Measurements from ENCODE around the gene AGPAT2. TPM values are rescaled to one million over a fixed set of nuclear protein-coding genes. Genes with fewer than 3 reads are reported as not detected.

Gene AGPAT2
- total and polyA plus RNA-seq, 2 of the 4 experiments (the other 2 are of a cell fraction): 16.1 to 39.5 TPM

DNA sequence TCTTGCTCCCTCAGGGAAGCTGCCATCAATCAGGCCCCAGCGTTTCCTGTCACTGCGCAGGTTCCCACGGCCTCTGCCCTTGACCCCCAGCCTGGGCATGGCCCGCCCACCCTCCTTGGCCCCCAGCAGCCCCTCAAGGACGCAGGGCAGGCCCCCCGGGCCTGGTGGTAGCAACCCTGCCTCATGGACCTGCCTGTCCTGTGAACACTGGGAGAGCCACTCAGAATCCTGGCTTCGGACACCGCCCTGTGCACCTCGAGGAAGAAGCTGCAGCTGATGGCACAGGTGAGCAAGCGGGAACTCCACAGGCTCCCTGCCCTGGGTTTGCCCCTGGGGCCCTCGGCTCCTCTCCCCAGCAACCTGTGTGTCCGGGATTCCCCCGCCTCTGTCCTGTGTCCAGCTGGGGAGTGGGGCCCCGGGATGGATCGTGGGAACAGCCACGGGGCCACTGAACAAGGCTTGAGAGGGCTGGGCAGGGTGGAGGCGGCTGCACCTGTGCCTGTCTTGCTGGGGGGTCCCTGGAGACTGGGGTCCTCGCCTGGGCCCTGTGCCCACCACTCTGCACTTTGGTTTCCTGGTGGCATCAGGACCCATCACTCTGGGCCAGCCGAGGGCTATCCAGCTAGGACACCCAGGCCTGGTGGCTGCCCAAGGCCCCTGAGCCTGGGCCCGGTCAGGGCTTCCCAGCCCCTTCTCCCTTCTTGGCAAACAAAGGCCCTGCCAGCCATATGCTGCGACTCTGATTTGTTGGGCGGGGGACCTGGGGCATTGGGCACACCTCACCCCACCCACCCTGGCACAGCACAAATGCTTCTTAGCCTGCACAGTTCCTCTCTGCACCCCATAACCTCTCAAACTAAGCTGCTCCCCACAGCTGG lies 58.0 kb downstream of the AGPAT2 start (continued):
- TF ChIP-seq, protein P1, sequence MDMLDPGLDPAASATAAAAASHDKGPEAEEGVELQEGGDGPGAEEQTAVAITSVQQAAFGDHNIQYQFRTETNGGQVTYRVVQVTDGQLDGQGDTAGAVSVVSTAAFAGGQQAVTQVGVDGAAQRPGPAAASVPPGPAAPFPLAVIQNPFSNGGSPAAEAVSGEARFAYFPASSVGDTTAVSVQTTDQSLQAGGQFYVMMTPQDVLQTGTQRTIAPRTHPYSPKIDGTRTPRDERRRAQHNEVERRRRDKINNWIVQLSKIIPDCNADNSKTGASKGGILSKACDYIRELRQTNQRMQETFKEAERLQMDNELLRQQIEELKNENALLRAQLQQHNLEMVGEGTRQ (IDR thresholded peaks at IDR 0.05; ENCODE audit: low read depth, low read length): no peak
- no peak for TF ChIP-seq CHD1 (IDR thresholded peaks at IDR 0.05; ENCODE audit: low read depth, low read length)
- no peak for TF ChIP-seq RAD21 (IDR thresholded peaks at IDR 0.05; ENCODE audit: low read length)
- TF ChIP-seq MAZ (IDR thresholded peaks at IDR 0.05; ENCODE audit: borderline replicate concordance, low read depth, low read length): no peak
- no peak for TF ChIP-seq MAFK (IDR thresholded peaks at IDR 0.05; ENCODE audit: low read depth, low read length)

Measured in IMR-90 (cell line).